EH (cell line): ENCODE data around the gene TMEM191C.
"Not testable (repeated sequence)": the region's sequence is repeated elsewhere in the genome, so short reads cannot be mapped to it uniquely, and the experiment has no call there.

Experiments used
- DNase-seq: peaks from one replicate; pipeline ENCODE4 v3.0.0-alpha.2; 2015; ENCODE audit warnings: low read depth

TMEM191C gene

GRCh38 chr22:21467337-21468193 lies at the start of gene TMEM191C:
TSS of gene TMEM191C (plus strand) at chr22:21467387. CDS start at chr22:21467460, 73 bp downstream.
- DNase-seq, result not testable (repeated sequence)

- not testable (repeated sequence) for DNase-seq
Measured at GRCh38 chr22:21417853-21418252, 49.3 kb upstream of the TMEM191C start.

DNA sequence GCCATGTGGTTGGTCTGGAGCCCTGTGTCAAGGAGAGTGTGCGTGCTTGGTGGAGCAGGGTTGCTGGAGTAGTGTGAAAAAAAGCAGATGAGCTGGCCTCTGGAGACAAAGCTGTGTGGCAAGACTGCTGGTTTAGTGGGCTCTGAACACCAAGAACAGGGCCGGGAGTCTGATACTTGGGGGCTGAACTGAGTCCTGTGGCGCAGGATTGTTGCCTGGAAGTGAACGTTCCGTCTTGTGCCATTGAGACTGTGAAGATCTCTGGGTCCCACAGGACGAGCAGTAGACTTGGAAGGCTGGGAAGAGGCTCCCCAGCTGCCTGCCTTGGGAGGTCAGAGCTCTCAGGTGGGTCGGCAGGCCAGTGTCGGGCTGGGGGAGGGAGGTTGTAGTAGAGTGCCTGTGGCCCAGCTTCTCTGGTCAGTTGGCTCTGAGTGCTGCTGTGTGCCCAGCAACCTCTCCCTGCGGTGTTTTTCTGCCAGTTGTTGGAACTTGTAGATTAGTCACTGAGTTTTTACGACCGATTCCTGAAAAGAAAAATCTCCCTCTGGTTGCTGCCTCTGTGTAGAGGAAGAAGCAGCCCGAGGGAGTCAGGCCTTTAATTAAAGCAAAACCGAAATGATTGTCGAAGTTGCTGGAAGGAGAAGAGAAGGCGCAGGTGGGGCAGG lies 48.1 kb upstream of the TMEM191C start:
- DNase-seq, result not testable (repeated sequence)

- DNase-seq, result not testable (repeated sequence)
Measured at GRCh38 chr22:21420180-21420763, 46.9 kb upstream of the TMEM191C start.

DNA sequence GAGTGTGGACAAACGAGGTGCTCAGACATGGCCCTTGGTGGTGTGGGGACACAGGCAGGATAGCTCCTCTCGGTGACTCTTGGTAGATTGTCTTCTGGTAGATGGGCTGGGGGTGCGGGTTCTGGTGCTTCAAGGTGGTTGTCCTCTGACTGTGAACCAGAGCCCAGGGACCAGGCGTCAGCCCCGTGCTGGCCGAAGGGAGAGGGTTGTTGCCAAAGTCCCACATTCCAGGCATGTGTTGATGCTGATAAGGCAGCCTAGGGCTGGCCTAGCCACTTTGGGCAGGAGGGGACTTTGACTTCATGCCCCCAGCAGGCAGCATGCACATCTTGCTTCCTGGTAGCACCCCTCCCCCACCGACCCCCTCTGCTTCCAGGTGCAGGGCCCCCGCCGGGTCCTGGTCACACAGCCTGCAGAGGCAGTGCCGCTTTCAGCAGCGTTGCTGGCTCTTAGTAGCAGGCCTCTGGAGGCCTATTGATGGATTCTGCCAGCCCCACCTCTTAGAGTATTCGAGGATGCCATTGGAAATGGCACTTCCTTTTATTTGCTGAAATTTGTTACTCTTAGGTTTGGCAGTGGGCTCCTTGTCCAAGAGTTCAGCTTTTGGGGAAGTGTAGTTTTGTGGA lies 43.0 kb upstream of the TMEM191C start:
- DNase-seq, result not testable (repeated sequence)

GRCh38 chr22:21434378-21435233 lies 32.6 kb upstream of the TMEM191C start:
- not testable (repeated sequence) for DNase-seq

- DNase-seq, result not testable (repeated sequence)
Measured at GRCh38 chr22:21435998-21436810, 31.0 kb upstream of the TMEM191C start.

- not testable (repeated sequence) for DNase-seq
Measured at GRCh38 chr22:21438013-21438412, 29.2 kb upstream of the TMEM191C start.

DNA sequence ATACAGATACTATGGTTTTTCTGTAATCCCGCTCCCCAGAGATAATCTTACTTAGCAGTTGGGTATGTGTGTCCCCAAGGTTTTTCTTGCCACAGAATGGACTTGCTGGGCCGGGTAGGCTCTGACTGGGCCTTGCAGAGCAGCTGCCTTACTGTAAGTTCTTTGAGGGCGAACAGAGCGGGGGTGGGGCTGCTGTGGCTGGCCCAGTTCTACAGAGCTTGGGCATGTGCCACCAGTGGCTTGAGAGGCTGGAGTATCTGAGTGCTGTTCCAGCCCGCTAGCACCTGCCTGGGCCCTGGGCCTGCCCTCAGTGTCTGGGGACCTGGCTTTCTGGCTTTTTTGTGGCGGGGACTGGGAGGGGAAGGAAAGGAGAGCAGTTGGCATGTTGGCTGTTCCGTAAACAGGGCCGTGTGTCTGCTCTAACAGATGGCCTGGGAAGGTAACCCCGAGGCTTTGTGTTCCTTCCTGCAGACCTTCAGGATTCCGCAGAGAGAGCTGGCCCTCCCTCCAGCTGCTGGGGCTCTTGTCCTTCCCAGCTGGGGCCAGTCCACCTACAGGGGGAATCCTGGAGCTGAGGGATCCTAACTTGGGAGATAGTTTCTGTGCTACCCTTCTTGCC lies 27.1 kb upstream of the TMEM191C start:
- DNase-seq, result not testable (repeated sequence)

DNA sequence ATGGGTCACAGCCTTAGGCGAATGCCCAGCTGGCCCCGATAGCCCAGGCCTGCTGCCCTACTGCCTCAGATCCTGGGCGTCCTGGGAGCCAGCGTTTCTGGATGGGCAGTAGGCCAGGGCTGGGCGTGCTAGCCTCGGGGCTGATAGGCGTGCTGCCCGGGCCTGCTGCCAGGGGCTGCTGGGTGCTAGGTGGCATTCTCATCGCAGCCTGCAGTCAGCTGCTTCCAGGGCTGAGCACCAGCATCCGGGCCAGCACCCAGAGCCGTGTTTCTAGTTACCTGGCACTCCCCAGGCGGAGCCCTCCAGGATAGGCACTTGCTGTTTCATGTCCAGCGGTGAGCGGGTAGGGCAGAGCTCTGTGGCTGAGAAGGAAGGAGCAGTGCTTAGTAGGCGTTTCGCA lies 26.5 kb upstream of the TMEM191C start:
- not testable (repeated sequence) for DNase-seq

DNA sequence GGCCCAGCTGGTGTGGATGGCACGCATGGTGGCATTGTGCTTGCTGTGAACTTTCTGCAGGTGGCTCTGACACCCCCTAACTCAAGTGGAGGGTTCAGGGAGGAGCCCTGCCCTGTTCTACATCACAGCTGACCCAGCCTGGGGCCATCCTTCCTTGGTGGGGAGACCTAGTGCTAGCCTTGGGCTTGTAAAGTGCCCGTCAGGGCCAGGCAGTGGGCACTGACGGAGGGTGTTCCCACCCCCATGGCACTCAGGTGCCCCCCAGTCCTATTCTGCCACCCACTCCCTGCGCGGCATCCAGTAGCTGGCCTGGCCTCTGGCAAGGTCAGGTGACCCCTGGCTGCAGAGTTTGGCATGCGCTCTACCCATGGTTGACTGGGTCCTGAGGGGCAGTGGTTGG lies 26.0 kb upstream of the TMEM191C start:
- DNase-seq, result not testable (repeated sequence)

DNA sequence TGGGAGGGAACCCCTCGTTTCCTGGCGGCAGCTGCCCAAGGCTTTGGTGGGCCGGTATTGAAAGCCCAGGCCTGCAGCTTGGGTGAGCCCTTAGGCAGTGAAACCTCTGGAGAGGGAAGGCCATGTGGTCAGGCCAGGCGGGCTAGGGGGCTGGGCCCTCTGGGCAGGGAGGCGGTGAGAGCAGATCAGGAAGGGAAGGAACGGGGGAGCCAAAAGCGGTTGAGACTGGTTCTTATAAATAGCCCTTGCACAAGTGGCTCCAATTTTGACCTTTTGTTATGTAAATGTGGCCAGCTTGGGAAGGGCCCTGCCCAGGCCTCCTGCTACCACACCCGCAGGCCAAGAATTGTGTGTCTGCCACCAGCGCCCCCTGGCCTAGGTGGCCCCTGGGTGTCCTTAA lies 25.1 kb upstream of the TMEM191C start:
- DNase-seq, result not testable (repeated sequence)

- DNase-seq, result not testable (repeated sequence)
Measured at GRCh38 chr22:21442646-21443045, 24.5 kb upstream of the TMEM191C start.

DNA sequence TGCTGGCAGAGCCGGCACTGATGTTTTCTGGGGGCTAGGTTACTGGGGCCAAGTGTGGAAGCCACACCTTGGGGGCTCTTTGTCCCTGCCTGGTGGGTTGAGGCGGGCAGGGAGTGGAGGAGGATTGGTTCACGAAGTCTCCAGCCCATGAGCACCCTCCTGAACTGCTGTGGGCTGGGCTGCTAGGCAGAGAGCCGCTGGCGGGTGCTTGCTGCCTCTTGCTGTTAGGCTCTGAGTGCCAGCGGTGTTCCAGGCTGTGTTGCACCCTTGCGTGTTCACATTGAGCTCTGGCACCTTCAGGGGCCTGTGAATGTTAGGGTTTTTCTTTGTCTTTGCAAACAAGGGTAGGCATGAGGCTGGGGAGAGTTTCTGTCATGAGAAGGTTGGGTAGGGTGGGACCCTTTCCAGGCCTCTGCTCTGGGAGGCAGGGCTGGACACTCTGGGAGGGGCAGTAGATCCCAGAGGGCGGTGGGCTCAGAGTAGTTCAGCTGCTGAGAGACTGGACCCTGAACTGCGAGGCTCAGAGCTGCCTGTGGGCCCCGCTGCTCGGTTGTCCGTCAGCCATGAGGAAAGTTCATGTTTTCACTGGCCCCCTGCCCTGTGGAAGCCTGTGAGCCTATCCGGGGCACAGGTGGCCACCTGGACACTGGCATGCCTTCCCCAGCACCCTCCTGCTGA lies 24.0 kb upstream of the TMEM191C start:
- no peak for DNase-seq

DNA sequence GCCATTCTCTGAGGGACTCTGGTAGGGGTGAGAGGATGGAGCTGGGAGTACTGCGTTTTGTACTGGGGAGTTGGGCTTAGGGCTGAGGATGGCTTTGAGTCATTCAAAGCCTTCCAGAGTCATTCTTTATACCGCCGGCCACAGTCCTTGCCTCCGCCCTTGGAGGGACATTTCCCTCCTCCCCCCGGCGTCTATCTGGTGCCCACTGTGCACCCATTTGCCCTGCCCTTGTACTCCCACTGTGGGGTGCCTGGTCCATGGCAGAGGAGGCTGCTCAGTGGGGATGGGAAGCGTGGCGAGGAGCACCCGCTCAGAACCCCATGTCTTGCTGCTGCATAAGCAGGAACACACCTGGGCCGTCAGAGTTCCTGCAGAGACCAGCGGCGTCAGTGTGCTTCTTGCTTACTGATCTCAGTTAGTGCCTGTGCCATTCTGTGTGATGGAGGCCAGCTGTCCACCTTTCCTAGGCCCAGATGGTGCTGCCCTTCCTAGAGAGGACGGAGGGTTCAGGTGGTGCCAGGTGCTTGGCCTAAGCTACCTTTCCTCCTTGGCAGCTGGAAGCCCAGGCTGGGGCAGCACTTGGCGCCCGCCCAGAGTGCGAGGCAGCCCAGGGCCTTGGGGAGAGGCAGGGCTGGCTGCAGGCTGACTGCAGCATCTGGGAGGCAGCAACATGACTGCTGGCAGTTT lies 23.3 kb upstream of the TMEM191C start:
- DNase-seq, result no peak

- DNase-seq, result no peak
Measured at GRCh38 chr22:21444701-21445436, 22.3 kb upstream of the TMEM191C start.

GRCh38 chr22:21445437-21446127 lies 21.6 kb upstream of the TMEM191C start:
- no peak for DNase-seq
